Measurements from ENCODE around the gene CABLES1.
A peak's percentile ranks its signal among the peaks of the same experiment; 100 is the strongest.
"Not testable (repeated sequence)": the region's sequence is repeated elsewhere in the genome, so short reads cannot be mapped to it uniquely, and the experiment has no call there.

CABLES1 gene, protein sequence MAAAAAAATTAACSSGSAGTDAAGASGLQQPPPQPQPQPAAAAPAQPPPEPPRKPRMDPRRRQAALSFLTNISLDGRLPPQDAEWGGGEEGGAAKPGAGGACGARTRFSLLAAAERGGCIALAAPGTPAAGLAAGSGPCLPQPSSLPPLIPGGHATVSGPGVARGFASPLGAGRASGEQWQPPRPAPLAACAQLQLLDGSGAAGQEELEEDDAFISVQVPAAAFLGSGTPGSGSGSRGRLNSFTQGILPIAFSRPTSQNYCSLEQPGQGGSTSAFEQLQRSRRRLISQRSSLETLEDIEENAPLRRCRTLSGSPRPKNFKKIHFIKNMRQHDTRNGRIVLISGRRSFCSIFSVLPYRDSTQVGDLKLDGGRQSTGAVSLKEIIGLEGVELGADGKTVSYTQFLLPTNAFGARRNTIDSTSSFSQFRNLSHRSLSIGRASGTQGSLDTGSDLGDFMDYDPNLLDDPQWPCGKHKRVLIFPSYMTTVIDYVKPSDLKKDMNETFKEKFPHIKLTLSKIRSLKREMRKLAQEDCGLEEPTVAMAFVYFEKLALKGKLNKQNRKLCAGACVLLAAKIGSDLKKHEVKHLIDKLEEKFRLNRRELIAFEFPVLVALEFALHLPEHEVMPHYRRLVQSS

DNA sequence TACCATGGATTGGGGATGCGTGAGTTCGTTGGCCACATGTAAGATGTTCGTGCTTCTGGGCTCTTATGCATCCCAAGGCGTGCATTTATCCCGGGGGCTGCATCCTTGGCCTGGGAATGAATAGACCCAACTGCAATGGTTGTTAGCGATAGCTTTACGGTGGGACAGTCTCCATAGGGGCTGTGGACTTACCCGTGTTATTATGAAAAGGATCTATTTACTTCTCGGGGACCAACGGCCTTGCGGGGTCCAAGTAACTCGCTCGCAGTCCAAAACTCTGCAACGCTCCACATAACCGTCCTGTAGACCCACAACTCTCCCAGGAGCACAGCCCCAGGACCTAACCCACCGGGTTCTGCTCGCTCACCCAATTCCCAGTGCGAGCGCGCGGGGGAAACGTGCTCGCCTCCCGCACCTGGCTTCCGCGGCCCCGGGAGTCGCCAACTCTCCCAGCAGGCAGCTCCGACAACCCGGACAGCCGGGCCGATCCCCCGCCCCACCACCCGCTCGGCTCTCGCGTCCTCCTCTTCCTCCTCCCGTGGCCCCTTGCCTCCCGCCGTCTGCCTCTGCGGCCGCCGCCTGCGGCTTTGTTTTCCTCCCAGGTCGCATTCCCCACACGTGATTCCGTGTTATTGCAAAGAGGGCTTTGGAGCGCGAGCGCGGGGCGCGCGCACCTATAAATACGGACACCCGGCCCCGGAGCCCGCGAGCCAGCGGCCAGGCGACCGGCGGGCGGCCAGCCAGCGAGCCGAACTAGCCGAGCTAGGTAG lies at the start of gene CABLES1:
Gene CABLES1, plus strand, starts transcription at position 706 of the 770 bp plus-strand sequence. CDS start 278 bp downstream, outside the sequence.
- peak; percentile 20 for DNase-seq

DNA sequence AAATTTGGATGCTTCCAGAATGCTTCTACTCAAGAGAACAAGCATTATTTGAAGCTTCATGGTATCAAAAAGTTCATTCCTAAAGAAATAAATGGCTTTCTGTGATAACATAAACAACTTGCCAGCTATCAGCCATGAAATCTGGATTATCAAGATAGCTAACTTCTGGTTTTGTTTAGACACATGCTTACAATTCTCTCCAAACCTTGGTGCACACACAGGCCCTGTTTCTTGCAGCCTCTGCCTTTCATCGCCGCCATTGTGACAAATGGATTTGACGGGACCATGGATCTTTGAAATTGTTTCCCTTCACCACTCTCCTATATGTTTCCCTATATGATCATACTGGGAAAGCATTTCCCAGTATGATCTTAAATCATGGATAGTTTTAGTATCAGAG lies 47.9 kb upstream of the CABLES1 start:
- no peak for DNase-seq

DNA sequence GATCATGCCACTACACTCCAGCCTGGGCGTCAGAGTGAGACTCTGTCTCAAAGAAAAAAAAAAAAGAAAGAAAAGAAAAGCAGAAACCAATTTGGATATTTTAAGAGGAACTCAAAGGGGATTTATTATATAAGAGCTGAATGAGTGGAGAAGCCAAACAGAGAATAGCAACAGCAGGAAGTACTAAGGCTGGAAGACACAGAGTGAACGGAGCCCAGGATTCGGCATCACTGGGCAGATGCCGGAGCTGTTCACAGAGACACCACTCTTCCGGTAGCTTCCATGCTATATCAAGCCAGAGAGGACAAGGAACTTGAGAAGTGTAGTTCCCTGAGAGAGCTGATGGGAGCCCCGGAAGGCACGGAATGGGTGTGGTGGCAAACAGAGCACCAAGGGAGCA lies 47.0 kb upstream of the CABLES1 start:
- DNase-seq, result no peak

DNA sequence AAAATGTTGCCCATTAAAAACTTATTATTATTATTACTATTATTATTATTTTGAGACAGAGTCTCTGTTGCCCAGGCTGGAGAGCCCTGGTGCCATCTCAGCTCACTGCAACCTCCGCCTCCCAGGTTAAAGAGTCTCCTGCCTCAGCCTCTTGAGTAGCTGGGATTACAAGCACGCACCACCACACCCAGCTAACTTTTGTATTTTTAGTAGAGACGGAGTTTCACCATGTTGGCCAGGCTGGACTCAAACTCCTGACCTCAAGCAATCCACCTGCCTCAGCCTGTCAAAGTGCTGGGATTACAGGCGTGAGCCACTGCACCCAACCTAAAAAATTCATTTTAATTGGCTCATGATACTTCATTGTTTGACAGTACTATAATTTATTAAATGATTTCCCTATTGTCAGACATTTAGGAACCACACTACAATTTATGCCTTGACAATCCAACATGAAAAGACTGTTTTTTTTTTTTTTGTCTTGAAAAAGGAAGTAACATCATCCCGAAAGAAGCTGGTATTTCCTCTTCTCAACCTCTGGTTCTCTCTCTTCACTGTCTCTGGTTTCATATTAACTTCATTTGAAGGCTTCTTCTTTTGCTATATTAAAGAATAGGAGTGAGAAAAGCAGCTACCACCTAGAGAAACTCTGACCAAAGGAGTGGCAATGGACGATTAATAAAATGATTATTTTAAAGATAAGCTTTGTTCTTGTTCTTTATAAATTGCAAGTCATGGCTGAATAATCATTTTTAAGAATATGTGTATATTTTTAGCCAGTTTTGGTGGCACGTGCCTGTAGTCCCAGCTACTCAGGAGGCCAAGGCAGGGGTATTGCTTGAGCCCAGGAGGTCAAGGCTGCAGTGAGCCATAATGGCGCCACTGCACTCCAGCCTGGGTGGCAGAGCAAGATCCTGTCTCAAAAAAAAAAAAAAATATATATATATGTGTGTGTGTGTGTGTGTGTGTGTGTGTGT lies 44.0 kb upstream of the CABLES1 start:
- DNase-seq, result not testable (repeated sequence)

DNA sequence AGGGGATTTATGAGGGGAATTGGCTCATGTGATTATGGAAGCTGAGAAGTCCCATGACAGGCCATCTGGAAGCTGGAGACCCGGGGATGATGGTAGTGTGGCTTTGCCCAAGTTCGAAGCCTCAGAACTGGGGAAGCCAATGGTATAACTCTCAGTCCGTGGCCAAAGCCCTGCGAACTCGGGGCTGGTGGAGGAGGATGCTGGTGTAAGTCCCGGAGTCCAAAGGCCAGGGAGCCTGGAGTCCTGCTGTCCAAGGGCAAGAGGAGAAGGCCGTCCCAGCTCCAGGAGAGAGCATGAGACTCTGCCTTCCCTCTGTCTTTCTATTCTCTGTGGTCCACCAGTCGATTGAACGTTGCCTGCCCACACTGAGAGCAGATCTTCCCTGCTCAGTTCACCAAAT lies 43.2 kb upstream of the CABLES1 start:
- DNase-seq, result no peak

DNA sequence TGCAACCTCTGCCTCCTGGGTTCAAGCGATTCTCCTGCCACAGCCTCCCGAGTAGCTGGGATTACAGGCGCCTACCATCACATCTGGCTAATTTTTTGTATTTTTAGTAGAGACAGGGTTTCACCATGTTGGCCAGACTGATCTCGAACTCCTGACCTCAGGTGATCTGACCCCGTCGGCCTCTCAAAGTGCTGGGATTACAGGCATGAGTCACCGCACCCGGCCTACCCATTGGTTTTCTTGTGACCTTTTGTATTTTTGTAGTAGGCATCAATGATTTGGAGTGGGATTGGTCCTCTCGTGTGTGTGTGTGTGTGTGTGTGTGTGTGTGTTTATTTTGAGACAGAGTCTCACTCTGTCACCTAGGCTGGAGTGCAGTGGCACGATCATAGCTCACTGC lies 42.2 kb upstream of the CABLES1 start:
- not testable (repeated sequence) for DNase-seq

DNA sequence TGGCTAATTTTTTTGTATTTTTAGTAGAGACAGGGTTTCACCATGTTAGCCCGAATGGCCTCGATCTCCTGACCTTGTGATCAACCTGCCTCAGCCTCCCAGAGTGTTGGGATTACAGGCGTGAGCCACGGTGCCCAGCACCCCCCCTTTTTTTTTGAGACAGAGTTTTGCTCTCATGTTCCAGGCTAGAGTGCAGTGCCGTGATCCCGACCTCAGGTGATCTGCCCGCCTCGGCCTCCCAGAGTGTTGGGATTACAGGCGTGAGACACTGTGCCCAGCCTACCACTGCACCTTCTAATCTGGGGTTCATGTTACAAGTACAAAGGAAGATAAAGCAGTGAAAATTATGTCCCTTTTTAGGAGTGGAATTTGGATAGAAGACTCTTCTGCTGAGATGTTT lies 41.5 kb upstream of the CABLES1 start:
- no peak for DNase-seq

DNA sequence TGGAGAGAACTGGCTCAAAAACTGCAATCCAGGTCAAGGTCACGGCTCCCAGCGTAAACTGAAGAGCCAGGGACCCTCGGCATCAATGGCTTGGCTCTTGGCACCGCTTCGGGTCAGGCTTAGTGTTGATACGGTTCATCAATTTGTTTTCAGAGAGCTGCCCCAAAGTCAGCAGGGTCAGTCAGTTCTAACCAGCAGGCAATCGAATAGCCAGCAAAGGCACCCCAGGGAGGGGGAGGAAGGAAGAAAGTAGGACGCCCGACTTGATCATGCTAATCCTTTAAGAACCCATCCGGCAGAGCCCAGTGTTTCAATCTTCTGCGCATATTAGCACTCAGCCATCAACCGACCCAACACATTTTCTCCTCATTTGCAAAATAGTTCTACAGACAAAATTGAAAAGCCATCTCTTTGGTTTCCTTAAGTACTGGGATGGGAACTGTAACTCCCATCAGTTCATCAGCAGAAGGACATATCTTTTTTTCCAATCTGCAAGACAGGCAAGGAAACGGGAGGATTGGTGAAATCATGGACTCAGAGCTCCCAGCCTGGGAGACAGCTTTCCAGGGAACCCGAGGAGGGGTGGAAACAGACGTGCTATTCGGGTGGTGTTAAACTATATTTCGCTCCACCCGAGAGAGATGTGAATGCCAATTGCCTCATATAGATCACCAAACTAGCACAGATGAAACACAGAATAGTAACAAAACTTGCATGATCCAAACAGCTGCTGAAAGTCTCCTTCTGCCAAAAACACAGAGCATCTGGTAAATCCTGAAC lies 40.7 kb upstream of the CABLES1 start:
- DNase-seq, result no peak

DNA sequence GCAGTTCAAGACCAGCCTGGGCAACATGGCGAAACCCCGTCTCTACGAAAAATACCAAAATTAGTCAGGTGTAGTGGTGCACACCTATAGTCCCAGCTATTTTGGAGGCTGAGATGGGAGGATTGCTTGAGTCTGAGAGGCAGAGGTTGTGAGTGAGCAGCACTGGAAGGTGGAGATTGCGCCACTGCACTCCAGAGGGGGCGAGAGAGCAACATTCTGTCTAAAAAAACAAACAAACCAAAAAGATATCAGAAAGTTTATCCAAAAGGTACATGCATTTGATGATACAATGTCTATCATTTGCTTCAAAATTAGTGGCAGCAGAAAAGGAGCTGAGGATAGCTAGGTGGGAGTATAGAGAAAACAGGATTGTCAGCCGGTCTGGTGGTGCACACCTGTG lies 39.8 kb upstream of the CABLES1 start:
- no peak for DNase-seq

DNA sequence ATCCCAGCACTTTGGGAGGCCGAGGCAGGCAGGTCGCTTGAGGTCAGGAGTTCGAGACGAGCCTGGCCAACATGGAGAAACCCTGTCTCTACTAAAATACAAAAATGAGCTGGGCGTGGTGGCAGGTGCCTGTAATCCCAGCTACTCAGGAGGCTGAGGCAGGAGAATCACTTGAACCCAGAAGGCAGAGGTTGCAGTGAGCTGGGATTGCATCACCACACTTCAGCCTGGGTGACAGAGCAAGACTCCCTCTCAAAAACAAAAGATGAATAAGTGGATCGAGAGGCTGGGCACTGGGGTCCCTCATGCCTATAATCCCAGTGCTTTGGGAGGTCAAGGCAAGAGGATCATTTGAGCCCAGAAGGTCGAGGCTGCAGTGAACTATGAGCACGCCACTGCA lies 38.3 kb upstream of the CABLES1 start:
- not testable (repeated sequence) for DNase-seq

DNA sequence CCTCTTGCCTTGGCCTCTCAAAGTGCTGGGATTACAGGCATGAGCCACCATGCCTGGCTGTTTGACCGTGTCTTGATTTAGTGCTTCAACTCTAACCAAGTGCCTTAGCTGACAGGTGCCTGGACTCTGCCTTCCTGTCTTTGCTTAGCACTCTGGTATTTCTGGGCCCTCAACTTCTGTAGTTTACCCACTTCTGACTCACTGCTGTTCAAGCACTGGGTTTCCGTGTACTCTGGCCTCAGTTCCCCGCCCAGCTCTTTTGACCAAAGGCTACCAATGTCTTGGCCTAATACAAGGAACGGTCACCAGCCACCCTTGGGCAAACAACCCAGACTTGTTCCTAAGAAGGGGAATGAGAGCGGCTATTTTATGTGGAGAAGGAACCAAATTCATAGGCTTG lies 35.7 kb upstream of the CABLES1 start:
- DNase-seq, result no peak

DNA sequence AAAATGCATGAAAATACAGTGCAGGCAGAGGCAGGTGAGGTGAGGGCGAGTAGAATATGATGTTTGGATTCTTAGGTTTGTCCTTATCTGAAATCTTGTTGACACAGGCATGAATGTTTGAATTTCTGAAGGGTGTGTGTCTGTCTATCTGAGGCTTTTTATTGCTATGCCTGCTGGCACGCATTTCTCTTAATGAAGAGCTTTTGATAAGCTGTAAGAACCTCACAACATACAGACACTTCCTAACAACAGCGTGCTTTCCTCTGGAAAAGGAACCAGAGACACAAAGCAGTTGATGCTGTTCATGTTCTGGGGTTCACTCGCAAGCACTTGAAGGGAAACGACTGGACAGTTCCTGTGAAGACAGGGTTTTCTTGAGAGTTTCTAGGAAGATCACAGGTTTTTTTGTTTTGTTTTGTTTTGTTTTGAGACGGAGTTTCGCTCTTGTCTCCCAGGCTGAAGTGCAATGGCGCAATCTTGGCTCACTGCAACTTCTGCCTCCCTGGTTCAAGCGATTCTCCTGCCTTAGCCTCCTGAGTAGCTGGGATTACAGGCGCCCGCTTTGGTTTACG lies 33.3 kb upstream of the CABLES1 start:
- DNase-seq, result no peak

DNA sequence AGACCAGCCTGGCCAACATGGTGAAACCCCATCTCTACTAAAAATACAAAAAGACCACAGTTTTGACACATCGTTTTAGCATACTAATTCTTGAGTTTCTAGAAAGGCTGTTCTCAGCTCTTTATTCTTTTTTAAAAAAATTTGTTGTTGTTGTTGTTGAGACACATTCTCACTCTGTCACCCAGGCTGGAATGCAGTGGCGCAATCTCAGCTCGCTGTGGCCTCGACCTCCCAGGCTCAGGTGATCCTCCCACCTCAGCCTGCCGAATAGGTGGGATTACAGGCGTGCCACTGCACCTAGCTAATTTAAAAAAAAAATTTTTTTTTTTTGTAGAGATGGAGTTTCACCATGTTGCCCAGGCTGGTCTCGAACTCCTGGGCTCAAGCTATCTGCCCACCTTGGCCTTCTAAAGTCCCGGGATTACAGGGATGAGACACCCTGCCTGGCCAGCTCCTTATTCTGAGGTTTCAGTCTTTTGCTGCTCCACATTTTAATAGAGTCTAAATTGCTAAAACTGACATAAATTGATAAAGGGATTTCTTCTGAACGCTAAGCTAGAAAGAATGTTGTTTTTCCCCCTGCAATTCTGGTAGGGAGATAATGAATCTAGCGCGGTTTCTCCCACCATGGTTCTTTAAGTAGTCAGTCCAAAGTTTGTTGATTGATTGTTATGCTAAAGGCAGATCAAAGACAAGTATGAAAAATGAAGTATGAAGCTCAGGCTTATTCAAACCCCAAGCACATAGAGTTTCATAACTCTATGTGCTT lies 32.6 kb upstream of the CABLES1 start:
- no peak for DNase-seq

DNA sequence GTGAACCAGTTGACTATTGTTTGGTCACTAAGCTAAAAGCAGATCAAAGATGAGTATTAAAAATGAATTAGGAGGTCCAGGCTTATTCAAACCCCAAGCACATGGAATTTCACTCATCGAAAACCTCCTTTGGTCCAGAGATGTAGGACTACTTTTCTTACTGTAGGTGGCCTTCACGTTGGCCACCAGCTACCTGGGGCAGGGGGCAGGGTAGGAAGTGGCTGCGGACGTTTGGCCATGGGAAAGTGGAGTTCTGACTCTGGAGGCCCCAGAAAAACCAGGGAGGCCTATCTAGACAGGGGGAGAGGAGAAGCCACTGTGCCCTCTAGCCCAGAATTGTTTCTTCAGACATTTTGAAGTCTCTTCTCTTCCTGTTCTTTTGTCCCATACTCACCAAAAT lies 31.8 kb upstream of the CABLES1 start:
- no peak for DNase-seq

DNA sequence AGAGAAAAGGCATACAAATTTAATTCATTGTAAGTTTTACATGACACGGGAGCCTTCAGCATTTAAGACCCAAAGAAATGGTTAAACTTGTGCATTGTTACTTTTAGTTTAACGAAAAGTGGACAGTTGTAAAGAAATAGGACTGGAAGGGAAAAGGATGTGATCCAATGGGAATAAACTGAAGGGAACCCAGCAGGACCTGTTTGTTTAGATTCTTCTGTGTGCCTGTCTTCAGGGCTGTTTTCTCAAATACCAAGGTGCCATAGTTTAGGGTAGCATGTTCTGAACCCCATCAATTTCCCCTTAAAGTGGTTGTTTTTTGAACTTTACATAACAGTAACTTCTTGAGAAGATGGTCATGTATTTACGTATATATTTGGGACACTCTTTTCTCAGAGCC lies 30.3 kb upstream of the CABLES1 start:
- no peak for DNase-seq

DNA sequence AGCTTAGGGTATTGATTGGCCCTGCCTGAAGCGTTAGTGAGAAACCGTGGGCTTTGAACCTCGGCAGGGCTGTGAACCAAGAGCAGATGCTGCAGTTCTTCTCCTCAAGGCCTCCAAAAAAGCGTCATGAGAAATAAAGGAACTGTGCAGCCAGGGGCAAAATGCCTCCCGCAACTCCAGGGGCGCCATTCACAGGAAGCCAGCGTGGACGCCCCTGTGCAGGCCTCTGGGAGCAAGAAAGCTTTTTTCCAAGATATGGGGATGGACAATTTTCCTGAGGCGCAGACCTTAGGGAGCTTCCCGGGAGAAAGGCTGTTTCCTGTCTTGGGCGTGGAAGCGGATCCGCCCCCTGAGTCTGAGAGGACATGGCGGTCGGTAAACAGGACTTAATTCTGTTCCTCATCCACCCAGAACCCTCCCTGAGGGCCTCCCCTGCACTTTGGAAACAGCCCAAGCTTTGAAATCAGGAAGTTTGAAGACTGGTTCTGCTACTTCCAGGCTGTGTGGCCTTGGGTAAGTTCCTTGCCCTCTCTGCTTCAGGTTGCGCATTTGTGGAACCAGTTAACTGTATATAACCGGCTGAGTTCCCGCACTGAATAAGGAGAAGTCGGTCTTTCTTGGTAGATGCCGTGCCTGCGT lies 29.6 kb upstream of the CABLES1 start:
- no peak for DNase-seq

DNA sequence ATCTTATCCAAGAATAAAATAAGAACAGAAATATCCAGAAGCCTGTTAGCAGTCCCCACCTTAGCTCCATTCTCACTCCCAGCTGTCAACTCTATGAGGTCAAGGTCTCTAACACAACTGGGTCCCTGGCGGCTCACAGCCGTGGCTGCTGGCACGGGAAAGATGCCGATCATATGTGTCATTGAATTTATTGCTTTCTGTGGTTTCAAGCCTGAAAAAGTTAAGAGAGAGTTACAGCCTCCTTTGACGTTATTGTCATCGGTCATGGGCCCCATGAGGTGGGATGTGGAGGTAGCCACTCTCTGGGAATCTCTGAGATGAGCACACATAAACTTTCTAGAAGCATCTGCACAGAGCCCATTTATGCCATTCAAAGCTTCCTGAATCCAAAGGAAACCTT lies 28.7 kb upstream of the CABLES1 start:
- no peak for DNase-seq

DNA sequence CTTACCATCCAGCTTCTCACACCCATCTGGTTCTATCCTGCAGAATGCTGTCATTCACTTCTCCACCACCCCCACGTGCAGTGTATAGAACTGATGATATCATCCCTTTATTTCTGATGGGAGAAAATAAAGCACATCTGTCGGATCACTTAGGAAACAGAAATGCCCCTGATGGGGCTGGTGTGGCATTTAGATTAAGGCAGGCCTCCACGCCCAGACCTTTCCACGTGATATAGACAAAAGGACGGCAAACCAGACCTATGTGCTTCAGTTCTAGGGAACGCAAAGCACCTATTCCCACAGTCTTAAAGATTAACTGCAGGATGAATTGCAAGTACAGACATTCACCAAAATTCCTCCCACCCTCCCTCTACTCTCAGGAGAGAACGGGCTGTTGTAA lies 27.6 kb upstream of the CABLES1 start:
- no peak for DNase-seq

DNA sequence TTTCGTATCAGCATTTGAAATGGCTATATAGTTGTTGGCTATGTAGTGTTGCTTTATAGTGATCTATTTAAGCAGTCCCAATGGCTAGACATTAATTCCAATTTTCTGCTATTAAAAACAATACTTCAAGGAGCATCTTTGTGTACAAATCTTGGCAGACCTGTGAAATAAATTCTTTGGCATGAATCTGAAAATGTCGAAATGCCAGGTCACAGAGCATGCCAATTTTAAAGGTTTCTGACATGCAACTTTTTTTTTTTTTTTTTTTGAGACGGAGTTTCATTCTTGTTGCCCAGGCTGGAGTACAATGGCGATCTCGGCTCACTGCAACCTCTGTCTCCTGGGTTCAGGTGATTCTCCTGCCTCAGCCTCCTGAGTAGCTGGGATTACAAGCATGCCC lies 26.8 kb upstream of the CABLES1 start:
- no peak for DNase-seq

DNA sequence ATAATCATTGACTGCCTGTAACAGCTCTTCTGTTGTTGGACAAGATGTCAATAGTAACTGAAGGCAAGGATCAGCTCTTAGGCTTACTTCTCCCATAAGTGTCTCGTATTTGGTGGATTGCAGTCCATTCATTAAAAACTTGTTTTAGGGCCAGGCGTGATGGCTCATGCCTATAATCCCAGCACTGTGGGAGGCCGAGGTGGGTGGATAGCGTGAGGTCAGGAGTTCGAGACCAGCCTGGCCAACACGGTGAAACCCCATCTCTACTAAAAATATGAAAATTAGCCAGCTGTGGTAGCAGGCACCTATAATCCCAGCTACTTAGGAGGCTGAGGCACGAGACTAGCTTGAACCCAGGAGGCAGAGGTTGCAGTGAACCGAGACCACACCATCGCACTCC lies 26.1 kb upstream of the CABLES1 start:
- not testable (repeated sequence) for DNase-seq
